GM04503 (cell line): ENCODE results near the gene CIAPIN1.
"Not testable (repeated sequence)": the region's sequence is repeated elsewhere in the genome, so short reads cannot be mapped to it uniquely, and the experiment has no call there.

Experiments
- DNase-seq: peaks from one replicate; pipeline ENCODE4 v3.0.0-alpha.2; 2012; ENCODE audit warnings: low read depth

Gene CIAPIN1

DNA sequence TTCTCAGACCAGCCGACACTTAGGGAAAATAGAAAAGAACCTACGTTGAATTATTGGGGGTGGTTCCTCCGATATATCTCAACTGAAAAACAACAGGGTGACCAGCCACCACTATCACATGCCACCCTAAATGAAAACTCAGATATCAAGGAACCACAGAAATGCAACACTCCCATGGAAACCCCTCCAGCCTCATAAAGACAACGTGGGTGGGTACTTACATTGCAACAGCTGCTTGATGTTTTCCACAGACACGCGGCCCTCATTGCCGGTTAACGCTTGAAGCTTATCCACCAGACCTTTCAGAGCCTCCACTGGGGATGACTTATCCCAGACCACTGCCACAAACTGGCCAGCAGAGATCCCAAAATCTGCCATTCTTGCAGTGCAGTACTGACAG, 6.6 kb downstream of the CIAPIN1 start:
- DNase-seq: not testable (repeated sequence)

DNA sequence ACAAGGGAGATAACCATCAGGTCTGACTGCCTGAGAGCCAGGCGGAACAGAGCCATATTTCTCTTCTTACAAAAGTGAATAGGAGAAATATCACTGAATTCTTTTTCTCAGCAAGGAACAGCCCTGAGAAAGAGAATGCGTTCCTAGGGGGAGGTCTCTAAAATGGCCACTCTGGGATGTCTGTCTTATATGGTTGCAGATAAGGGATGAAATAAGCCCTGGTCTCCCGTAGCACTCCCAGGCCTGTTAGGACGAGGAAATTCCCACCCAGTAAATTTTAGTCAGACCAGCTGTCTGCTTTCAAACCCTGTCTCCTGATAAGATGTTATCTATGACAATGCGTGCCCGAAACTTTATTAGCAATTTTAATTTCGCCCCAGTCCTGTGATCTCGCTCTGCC, 7.2 kb downstream of the CIAPIN1 start:
- DNase-seq: not testable (repeated sequence)

DNA sequence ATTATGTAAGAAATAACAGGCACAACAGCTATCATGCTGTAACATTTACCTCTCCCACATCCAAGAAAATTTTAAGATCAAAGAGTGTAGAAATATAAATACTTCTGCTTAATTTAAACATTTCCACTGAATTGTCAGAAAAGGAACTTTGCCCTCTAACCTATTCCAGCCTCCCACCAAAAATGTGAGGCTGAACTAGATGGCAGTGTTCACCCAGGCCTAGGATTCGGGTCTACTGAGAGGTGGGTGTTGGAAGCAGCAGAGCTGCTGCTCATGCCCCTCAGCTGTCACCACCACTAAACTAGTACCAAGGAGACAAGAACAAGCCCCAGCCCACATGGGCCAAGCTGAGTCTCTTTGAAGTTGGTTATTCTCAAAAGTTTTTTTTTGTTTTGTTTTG, 11.3 kb downstream of the CIAPIN1 start:
- DNase-seq: no peak

DNA sequence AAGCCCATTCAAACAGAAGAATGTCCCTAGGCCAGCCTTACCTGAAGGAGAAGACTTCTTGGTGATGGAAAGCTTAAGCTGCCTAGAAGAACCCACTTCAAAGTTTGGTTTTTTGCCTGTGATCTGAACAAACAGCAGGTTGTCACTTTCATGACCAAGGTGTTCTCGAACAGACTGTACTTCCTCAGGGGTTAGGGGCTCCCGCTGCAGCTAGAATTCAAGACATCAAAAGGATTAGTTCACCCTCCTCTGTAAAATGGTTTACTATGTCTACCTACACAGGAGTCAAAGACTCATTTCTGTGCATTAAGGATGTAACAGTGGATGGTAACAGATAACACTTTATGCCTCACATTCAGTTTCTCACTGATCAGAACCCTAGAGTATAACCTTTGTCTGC, 13.2 kb downstream of the CIAPIN1 start:
- no peak for DNase-seq

DNA sequence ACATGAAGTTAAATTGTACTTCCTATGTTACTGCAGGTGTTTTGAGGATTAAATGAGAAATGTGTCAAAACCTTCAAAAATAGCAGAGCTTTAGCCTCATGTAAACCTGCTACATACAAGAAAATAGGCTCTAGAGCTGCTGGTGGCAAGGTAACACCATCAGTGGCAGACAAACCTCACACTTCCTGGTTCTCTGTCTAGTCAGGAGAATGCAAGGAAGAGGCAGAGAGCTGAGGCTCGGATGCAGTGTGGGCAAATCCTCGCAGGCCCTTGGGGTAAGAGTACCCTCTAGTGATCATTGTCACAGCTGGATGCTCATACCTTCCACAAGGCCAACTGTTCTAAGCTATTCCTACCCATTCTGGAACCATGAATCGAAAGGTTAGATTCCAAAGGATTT, 14.2 kb downstream of the CIAPIN1 start:
- no peak for DNase-seq

DNA sequence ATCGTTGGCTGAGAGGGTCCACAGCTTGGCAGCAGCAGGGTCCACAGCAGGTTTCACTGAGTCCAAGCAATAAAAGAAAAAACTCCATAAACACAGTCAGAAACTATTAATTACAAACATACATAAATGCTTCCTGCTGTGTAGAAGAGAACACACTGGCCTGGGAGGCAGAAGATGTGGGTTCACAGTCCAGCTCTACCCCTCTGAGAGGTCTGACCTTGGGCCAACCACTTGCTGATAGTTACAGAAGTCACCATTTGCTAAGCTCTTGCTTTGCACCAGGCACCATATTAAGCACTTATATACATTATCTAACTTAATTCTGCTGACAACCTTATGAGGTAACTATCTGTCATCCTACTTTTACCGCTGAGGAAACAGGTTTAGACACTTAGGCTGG, 14.7 kb downstream of the CIAPIN1 start:
- no peak for DNase-seq

DNA sequence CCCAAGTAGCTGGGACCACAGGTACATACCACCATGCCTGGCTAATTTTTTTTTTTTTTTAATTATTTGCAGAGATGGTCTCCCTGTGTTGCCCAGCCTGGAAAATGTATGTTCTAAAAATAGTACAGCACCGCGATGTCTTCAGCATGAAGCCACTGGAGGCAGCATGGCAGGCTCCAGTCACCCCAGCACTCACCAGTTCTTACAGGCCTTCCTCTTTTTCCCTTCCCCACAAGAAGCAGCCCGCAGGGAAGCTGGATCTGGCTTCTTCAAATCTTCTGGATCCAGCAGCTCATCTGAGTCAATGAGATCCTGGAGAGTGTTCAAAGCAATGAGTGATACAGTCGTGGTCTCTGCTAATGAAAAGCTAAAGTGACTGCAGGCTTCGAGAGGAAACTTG, 16.2 kb downstream of the CIAPIN1 start:
- DNase-seq: no peak

DNA sequence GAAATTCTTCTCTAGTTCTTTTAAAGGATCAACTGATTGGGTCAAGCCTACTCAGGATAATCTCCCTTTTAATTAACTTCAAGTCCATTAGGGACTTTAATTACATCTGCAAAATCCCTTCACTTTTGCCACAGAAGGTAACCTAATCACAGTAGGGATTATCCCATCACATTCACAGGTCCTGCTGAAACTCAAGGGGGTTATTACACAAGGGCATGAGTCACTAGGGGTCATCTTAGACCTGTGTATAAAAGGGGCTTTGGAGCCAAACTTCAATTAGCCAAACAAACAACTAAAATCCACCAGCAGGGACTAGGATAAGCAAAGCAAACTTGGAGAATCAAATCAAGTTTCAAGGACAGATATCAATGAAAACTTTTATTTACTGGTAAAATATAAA, 19.4 kb downstream of the CIAPIN1 start:
- DNase-seq: no peak

DNA sequence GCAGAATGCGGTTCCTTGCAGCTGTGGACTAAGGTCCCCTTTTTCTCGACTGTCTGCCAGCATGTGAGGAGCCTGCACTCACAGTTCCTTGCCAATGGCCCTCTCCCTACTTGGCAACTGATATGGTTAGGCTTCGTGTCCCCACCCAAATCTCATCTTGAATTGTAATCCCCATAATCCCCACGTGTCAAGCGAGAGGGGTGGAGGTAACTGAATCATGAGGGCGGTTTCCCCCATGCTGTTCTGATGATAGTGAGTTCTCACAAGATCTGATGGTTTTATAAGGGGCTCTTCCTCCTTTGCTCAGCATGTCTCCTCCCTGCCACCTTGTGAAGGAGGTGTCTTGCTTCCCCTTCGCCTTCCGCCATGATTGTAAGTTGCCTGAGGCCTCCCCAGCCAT, 19.9 kb downstream of the CIAPIN1 start:
- no peak for DNase-seq

DNA sequence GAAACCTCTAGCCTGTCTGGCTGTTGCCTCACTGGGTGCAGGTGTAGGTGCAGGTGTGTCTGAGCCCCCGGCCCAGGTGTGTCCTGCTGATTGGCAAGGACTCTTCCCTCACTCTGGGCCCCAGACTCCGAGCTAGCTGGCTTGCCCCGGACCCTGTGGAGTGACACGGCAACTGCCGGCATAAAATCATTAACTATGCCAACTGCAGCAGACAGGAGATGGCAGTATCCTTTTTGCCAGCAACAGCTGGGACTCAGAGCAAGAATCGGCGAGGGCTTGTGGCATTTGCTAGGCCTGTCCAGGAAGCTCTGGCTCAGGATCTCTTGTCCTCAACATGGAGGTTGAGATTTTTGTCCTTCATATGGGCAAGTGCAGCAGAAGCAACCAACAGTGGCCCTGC, 20.8 kb downstream of the CIAPIN1 start:
- DNase-seq: no peak

DNA sequence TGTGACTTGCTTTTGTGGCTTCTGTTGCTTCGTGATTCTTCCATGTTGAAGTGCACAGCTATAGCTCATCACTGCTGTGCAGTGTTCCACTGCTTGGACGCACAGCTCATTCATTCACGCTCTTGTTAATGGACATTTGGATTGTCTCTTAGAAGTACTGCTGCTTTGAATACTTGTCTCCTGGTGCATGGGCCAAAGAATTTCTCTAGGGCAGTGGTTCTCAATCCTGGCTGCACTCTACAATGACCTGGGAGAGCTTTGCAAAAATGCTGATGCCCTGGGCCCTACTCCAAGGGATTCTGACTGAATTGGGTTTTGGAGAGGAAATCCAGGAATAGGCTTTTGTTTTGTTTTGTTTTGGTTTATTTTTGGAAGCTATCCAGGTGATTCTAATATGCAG, 22.6 kb downstream of the CIAPIN1 start:
- DNase-seq: no peak

DNA sequence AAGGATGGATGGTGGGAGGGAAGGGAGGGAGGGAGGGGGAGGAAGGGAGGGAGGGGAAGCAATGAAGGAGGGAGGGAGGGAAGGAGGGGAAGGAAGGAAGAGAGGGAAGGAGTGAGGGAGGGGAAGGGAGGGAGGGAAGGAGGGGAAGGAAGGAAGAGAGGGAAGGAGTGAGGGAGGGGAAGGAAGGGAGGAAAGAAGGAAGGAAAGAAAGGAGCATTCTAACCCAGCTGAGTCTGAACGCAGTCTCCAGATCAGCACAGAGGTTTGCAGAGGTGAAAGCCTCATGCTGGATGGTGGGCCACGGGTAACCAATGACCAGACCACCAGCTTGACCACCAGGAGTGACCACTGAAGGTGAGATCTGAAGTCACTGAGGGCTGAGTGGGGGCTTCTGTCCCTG, 24.0 kb downstream of the CIAPIN1 start:
- no peak for DNase-seq

DNA sequence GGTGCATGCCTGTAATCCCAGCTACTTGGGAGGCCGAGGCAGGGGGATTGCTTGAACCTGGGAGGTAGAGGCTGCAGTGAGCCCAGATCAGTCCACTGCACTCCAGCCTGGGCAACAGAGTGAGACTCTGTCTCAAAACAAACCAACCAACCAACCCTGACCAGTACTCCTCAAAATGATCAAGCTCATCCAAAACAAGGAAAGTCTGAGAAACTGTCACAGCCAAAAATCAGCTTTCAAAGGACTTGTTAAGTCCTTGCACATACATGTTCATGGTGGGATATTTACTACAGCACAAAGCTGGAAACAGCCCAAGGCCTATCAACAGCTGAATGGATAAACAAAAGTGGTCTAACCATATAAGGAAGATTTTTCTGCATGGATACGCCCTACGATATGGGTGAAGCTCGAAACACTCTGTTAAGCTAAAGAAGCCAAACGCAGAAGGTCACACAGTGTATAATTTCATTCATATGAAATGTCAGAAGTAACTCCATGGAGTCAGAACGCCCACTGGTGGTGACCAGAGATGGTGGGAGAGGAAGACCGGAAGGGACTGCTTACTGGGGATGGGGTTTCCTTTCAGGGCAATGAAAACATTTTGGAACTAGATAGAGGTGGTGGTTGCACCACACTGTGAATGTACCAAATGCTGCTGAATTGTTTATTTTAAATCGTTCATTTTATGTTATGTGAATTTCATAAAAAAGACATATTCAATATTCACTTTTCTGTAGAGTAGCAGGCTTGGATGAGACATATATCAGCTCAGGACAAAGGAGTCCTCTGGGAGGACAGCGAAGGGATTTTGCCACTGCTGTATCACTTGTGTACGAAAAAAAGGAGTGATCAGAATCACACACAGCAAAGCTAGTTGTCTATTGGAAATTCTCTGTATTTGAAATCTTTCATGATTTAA, 24.9 kb downstream of the CIAPIN1 start:
- no peak for DNase-seq

DNA sequence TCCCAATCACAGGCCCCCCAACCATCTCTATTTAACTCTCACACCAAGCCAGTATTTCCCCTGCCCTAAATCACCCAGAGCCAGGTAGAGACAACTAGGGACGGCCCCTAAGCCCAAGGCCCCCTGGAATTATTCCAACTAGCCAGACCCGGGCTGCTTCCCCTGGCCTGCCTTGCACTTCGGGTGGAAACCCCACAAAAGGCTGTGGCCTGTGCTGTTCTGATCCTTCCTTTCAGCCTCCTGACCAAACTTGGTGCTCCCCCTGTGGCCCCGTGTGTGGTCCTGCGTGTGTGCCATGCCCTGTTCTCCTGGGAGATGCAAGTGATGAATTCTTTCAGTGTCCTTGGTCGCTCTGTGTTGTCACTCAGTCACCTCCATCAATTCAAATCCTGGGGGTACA, 27.7 kb downstream of the CIAPIN1 start:
- DNase-seq: no peak

DNA sequence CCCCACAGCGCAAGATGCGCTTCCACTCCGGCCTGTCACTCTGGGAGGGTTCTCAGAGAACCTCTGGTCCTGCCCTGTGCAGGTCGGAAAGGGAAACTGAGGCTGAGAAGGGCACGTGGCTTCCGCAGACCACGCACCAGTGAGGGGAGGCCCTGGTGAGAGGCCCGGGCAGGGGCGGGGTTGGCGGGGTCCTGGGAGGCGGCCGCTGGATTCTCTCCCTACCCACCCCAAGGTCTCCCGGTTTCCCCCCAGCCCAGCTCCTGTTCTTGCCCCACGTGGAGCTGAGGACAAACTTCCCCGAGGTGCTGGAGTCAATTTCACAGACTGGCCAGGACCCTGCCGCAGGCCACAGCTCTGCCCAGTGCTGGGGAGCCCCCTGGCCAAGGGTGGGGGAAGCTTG, 31.1 kb downstream of the CIAPIN1 start:
- DNase-seq: no peak

DNA sequence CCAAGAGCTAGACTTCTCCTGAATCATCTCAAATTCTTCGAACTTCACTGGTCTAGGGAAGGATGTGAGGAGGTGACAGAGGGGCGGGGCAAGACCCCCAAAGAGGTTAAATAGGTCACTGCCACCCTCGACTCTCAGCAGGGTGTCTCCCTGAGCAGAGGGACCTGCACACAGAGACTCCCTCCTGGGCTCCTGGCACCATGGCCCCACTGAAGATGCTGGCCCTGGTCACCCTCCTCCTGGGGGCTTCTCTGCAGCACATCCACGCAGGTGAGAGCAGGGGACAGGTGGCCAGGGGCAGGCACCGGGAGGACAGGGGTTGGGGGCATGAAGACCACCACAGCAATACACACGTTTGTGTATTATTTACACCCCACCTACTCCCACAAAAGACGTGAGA, 33.5 kb downstream of the CIAPIN1 start:
- no peak for DNase-seq

DNA sequence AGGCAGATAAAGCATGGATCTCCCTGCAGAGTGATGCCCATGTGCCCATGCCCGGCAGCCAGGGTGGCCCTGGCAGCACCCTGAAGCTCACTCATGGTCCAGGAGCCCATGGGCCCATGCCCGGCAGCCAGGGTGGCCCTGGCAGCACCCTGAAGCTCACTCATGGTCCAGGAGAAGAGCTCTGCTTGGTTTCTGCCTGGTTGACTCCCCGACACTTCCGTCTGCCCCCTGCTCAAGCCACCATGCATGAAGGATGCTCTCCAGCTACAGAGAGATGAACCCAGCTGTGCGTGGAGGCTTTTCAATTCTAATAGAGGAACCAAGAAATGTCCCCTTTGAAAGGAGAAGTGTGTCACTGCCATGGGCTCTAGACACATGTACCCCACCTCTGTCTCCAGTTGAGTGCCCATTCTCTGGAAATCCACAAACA, 33.9 kb downstream of the CIAPIN1 start:
- no peak for DNase-seq

DNA sequence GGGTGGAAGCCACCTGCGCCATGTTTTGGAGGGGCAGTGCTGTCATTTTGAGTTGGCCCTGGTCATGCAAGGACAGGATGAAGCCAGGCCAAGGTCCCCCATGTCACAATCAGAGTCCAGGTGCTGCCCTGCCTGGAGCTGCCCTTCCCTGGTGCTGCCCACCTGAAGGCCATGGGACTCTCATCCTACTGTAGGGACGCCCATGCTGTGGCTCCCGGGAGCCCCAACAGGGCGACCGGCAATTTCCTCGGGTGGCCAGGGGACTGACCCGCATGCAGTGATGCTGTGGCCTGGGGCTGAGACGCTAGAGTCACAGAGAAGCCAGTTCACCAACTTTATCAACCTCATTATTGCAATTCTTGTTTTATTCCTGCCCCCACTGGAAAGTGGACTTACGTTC, 34.6 kb downstream of the CIAPIN1 start:
- DNase-seq: no peak

DNA sequence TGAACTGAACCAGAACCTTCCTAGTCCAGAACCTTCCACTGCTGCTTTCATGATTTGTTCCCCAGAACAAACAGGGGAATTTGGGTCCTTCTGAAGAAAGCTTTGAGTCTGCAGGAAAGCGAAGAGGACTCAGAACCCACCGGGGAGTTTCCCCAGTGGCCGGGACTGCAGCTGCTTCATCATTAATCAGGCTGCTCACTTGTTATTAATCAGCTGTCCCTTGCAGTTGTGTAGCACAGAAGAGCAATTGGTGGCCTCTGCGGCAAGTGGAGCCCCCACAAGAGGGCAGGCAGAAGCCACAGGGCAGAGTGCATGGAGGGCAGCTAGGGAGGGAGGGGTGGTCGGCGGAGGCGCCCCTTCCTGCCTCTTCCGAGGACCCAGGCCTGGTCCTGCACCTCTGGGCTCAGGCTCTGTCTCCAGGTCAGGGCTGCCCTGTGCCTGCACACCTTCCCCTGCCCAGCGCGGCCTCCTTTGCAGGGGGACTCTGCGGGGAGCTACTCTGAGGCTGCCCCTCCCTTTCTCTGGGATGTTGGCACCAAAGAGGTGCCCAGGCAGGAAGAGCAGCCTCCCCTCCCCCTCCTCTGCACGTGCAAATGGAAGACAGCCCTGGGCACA, 35.7 kb downstream of the CIAPIN1 start:
- DNase-seq: no peak

DNA sequence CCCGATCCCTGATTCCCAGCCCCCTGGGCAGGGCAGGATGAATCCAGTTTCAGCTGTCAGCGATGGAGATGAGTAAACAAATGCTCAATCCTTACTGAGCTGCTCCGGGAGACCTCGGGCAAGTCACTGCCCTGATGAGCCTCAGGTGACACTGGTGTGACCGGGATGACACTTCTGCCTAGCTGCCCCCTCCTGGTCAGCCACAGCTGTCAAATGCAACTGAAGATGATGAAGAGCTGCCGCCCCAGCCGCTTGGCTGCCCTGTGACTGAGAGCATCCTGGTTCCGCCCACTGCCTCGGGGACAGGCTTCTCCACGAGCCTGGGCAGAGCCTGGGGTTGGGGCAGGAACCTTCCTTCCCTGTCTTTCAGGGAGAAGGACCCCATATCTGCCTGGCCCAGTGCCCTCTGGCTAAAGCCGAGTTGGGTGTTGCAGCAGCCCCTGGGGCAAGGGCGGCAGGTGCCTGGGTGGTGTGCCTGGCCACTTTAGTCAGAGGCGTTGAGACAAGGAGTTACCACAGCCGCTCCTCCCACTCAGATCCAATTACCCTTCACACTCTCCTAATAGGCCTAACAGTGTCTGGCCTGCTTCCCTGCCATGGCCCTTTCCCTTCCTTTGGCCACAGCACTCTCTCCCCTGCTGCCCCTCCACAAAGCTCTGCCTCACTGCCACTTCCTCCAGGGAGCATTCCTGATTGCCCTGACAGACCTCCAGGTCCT, 37.2 kb downstream of the CIAPIN1 start:
- DNase-seq: no peak

DNA sequence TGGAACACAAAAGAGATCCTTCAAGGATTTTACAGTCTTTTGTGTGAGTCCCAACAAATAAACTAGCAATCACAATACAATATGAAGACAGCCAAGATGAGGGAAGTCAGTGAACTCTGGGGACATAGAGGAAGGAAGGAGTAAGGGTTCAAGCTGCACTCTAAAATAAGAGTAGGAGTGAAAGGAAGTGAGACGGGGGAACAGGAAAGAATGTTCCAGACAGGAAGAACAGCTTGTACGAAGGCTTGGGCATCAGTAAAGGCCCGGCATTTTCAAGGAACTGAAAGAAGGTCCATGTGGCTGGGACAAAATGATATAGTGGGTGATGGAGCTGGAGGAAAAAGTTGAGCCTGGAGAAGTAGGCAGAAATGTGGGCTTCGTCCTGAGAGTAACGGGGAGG, 38.1 kb downstream of the CIAPIN1 start:
- DNase-seq: no peak

DNA sequence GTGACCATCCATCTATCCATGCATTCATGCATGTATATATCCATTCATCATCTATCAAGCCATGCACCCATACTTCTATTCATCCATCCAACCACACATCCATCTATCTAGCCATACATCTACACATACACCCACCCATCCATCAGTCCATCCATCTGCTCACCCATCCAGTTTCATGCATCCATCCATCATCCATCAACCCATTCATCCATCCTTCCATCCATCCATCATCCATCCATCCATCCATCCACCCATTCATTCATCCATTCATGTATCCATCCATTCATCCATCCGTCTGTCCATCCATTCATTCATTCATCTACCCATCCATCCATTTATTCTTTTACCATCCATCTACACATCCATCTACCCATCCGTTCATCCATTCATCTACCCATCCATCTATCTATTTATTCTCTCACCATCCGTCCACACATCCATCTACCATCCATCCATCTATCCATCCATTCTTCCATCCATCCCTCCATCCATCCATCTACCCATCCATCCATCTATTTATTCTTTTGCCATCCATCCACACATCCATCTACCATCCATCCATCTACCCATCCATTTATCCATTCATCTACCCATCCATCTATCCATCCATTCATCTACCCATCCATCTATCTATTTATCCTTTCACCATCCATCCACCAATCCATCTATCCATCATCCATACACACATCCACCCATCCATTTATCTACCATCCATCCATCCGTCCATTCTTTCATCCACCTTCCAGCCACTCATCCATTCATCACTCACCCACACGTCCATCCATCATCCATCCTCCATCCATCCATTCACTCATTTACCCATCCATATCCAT, 39.4 kb downstream of the CIAPIN1 start:
- no peak for DNase-seq
